ENCODE data around the gene SLBP.

Gene SLBP

DNA sequence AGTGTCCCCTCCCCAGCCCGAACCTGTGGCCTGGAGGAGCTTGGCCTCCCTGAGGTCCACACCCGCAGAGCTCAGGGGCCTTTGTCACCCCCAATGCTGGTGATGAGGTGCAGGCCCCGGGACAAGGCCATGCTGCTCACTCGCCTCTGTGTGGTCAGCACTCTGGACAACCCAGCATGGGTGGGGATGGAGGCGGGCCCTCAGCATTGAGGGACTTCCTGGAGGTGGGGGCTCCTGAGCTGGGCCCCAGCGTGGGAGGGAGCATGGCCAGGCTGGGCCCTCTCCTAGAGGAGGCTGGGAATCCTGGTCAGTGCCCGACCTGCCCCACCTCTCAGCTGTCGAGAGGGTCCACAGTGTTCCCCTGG, 39.8 kb upstream of the SLBP start:
- TF ChIP-seq, protein P1, sequence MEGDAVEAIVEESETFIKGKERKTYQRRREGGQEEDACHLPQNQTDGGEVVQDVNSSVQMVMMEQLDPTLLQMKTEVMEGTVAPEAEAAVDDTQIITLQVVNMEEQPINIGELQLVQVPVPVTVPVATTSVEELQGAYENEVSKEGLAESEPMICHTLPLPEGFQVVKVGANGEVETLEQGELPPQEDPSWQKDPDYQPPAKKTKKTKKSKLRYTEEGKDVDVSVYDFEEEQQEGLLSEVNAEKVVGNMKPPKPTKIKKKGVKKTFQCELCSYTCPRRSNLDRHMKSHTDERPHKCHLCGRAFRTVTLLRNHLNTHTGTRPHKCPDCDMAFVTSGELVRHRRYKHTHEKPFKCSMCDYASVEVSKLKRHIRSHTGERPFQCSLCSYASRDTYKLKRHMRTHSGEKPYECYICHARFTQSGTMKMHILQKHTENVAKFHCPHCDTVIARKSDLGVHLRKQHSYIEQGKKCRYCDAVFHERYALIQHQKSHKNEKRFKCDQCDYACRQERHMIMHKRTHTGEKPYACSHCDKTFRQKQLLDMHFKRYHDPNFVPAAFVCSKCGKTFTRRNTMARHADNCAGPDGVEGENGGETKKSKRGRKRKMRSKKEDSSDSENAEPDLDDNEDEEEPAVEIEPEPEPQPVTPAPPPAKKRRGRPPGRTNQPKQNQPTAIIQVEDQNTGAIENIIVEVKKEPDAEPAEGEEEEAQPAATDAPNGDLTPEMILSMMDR (IDR thresholded peaks at IDR 0.05), result no peak

DNA sequence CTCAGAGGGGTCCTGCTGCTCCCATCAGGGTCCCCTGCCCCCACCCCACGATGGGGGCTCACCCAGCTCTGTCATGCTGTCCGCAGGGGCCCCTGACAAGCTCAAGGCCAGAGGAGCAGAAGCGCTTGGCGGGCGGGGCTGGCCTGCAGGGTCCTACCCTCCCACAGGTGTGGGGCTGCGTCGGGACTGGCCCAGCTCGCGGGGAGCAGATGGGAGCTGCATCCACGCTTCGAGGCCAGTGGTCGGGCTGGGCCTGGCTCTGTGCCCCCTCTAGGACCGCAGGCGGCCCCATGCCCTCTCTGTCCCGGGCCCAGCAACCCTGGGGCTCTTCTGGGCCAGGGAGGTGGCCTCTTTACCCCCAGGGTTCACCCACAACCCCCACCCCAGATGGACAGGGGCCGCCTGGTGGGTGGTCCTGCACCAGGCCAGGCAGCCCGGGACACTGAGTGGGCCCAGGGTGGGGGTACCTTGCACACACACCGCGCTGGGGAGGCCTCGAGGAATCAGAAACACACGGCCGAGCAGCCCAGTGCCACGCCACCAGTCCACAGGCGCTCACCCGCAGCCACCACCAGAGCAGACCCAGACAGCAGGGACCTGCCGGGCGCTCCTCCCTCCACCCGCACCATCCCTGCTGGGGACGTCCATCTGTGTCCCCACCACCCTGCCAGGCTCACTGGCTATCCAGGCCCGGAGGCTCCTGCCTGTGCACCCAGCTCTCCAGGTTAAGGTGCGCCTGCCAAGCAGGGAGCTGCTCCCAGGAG, 39.2 kb upstream of the SLBP start:
- TF ChIP-seq, protein P1 (IDR thresholded peaks at IDR 0.05), result no peak

DNA sequence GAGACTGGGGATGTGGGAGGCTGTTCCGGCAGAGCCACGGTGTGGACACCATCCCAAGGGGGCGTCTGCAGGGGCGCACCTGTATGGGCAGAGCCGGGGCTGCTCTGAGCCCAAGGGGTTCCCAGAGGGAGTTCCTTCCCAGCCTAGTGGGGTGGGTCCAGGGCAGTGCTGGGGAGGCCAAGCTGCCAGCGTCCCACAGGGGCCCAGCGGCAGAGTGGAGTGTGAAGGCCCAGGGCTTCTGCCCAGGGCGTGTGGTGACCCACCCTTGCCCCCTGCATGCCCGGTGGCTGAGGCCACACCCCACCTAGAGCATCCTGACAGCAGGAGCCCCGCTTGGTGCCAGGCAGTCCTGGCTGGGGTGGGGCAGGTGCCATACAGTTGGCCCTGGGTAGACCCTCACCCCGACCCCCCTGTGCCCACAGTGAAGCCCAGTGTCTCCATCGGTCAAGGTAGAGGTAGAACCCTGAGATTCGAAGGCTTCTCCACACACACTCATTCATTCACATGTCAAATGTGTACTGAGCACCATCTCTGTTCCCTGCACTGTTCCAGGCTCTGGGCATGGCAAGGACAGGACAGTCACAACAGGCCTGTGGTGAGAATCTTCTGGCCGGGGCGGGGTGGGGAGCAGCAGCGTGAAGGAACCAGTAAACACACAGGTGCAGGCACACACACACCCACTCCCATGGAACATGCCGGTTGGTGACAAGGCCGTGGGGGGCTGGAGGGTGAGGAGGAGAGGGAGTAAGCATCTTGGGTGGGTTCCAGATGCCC, 38.4 kb upstream of the SLBP start:
- TF ChIP-seq, protein P1 (IDR thresholded peaks at IDR 0.05), result no peak

DNA sequence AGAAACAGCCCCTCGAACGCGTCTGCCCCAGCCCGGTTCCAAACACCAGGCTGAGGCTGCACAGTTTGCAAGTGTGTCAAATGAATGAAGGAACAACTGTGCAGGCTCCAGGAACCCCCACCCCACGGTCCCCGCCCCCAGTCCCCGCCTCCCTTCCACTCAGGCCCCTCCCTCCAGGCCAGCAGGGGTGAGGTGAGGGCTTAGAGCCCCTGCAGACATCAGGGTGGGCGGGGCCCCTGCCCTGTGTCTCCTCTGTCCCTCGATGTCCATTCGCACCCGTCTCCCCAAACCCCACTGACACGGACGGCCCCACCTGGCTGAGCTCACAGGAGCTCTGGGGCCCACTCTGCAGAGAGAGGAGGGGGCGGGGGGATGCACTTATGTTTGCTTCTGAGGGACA, 37.7 kb upstream of the SLBP start:
- TF ChIP-seq, protein P1 (IDR thresholded peaks at IDR 0.05), result no peak

DNA sequence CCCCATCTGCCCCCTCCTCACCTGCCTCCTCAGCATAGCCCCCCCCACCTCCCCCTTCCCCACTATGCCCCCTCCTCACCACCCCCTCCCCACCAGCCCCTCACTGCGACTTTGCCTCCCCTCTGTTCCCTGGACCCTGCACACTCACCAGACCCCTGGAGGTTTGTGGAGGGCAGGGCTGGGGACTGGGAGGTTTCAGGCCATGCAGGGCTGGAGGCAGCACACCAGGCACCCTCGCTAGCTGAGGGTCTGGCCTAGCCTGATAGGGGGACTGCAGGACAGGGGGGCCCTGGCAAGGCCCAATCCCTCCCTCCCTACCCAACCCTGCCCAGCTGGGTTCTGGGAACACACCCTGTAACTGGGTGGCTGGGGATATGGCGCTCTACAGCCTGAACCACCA, 37.3 kb upstream of the SLBP start:
- TF ChIP-seq, protein P1 (IDR thresholded peaks at IDR 0.05), result no peak

DNA sequence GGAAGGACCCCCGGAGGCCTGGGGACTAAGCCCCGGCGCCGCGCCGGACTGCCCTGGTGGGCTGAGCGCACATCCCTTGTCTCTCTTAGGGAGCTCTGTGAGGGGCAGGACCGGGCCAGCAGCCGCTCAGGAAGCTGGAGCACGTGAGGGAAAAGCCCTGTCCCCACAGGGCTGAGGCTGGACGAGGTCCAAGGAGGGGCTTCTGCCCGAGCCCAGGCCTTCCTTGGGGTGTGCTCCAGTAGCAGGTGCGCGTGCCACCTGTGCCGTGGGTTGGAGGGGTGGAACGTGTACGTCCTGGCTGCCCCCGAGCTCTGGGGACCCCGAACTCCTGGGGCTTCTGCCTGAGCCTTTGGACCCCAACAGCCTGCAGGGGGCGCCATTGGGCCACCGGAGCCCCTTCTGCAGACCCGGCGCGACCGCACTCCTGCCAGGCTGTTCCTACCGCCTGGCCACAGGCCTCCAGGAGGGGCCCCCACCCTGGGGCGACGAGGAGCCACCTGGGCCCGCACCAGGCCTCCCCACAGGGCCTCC, 36.4 kb upstream of the SLBP start:
- TF ChIP-seq, protein P1 (IDR thresholded peaks at IDR 0.05), result peak; percentile 93

DNA sequence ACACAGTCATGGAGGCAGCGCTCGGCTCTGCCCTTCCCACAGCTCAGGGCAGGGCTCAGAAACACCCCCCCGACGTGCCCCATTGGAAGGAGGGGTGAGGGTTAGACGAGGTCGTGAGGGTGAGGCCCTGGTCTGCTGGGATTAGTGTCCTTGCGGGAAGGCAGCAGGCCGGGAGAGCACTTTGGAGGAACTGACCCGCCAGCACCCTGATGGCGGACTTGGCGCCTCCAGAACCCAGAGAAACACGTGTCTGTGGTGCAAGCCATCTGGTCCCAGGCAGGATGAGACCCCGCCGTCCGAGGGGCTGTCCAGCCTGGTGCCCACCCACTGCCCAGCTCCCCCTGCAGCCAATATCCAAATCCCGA, 35.5 kb upstream of the SLBP start:
- TF ChIP-seq, protein P1 (IDR thresholded peaks at IDR 0.05), result no peak
